GM12873 (cell line): ENCODE results near the gene PDZD2.

Experiments
- CTCF ChIP-seq: IDR thresholded peaks from 2 replicates; pipeline ENCODE4 v1.5.1; 2012; ENCODE audit warnings: low read depth, mild to moderate bottlenecking, moderate library complexity, low read length, control low read depth; ENCODE audit not compliant: insufficient read depth; ENCODE audit errors: missing control alignments

Gene PDZD2

GRCh38 chr5:32123058-32123805, 484.3 kb downstream of the PDZD2 start:
- TF ChIP-seq CTCF, result no peak

- TF ChIP-seq CTCF, result no peak
Measured at GRCh38 chr5:32123889-32124676, 485.2 kb downstream of the PDZD2 start.

DNA sequence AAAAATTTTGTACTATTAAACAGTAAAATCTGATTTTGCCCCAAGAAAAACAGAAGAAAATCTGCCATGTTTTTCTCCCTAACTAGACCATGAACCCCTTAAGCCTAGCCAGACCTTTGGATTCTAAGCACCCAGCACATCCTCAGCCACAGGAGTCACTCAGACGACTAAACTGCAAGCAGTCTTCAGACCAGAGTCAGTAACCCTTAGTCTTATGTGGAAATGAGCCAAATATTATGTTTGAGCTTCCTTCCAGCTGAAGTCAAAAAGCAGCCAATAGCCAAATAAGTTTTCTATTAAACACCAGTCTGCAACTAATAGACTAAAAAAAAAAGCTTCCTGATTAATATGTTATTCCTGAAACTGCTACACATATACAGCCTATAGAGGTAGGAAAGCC, 487.8 kb downstream of the PDZD2 start:
- no peak for TF ChIP-seq CTCF

DNA sequence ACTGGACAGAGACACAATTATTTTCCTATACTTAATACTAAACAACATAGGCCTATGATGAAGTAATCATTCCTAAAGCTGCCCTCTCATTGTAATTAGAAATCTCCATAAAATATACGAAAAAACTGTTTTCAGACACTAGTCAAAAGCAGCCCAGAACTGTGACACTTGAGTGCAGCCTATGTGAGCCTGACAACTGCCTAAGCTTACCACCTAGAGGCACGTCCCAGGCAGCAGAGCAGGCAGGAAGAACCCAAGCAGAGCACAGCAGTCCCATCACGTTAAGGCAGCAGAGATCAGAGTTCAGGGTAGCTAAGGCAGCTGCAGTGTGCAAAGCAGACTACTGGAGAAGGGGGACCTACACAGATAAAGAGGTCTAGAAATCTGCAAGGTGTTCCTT, 488.8 kb downstream of the PDZD2 start:
- no peak for TF ChIP-seq CTCF

GRCh38 chr5:32129074-32129598, 490.2 kb downstream of the PDZD2 start:
- TF ChIP-seq CTCF, result no peak

- no peak for TF ChIP-seq CTCF
Measured at GRCh38 chr5:32130865-32131264, 491.9 kb downstream of the PDZD2 start.

DNA sequence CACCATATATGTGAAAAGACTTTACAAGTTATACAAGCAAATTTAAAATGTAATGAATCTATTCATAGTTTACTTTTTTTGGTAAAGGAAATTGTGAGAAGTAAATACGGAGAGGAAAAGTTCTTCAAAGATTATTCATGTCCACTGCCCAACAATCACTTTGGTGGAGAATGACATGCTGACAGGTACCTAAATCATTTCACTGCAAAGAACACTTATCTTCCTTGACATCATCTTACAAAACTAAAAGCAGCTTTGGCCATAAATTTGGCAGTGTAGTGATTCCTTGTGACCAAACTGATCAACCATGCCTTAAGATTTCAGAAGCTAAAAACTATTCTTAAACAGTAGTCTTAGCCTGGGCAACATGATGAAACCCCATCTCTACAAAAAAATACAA, 492.7 kb downstream of the PDZD2 start:
- TF ChIP-seq CTCF, result no peak
